ENCODE data around the gene DCAF16.

GRCh38 chr4:17786567-17786966 is 24.0 kb downstream of the DCAF16 start:
- TF ChIP-seq, protein P1, sequence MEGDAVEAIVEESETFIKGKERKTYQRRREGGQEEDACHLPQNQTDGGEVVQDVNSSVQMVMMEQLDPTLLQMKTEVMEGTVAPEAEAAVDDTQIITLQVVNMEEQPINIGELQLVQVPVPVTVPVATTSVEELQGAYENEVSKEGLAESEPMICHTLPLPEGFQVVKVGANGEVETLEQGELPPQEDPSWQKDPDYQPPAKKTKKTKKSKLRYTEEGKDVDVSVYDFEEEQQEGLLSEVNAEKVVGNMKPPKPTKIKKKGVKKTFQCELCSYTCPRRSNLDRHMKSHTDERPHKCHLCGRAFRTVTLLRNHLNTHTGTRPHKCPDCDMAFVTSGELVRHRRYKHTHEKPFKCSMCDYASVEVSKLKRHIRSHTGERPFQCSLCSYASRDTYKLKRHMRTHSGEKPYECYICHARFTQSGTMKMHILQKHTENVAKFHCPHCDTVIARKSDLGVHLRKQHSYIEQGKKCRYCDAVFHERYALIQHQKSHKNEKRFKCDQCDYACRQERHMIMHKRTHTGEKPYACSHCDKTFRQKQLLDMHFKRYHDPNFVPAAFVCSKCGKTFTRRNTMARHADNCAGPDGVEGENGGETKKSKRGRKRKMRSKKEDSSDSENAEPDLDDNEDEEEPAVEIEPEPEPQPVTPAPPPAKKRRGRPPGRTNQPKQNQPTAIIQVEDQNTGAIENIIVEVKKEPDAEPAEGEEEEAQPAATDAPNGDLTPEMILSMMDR (IDR thresholded peaks at IDR 0.05) = no peak
- no peak for TF ChIP-seq POLR2A (IDR thresholded peaks at IDR 0.05)

Measured in testis (tissue), 2 donors.